H1 (cell line): ENCODE measurements around the gene ANKRD31. TPM values are rescaled to one million over a fixed set of nuclear protein-coding genes. Genes with fewer than 3 reads are reported as not detected.

Experiments
- RNF2 ChIP-seq: fragments of 200-900, 300-1000 bp; sonication (generic); IDR thresholded peaks from 2 replicates; pipeline ENCODE4 v1.7.1; 2016; ENCODE audit warnings: borderline replicate concordance, low read depth, mild to moderate bottlenecking, antibody characterized with exemption, low read length; ENCODE audit not compliant: poor library complexity, severe bottlenecking; ENCODE audit errors: missing control alignments
- polyA plus RNA-seq, 7 experiments: library from polyadenylated mRNA; depleted of rRNA in 3 of 7; stranded (reverse) in 5 of 7; unstranded in 2 of 7; fragments of >200 nt in 5 of 7; fragments of 200-250 nt in 2 of 7; gene quantifications; 1 replicate in 5 of 7; 2 replicates in 1 of 7; 4 replicates in 1 of 7; pipeline versions ENCODE4 v1.2.1 to v1.2.3, GENCODE V29; 2011 to 2013; ENCODE audit warnings: missing spikeins in 2 of 7, mixed read lengths in 2 of 7
- total RNA-seq: library from RNA; stranded (reverse); fragmentation: NEBNext Ultra II Directional; extraction: Animal tissue kit (Norgen Biotek cat#: 25700); gene quantifications from 2 replicates; pipeline ENCODE4 v1.2.1, GENCODE V29; 2021

Gene ANKRD31
- total and polyA plus RNA-seq, 2 of the 8 experiments (the other 6 are each of a cell fraction or from before 2014, with no cell fraction given) = 0.05 to 0.06 TPM

GRCh38 chr5:75239681-75240080, 3.0 kb upstream of the ANKRD31 start (continued):
- TF ChIP-seq RNF2 = no peak
